LoVo (cell line): Measurements from ENCODE around the gene VSTM4.

ENCODE experiments used
- DNase-seq: peaks from one replicate; pipeline ENCODE4 v3.0.0-alpha.2; 2016; ENCODE audit warnings: low spot score

The VSTM4 gene

DNA sequence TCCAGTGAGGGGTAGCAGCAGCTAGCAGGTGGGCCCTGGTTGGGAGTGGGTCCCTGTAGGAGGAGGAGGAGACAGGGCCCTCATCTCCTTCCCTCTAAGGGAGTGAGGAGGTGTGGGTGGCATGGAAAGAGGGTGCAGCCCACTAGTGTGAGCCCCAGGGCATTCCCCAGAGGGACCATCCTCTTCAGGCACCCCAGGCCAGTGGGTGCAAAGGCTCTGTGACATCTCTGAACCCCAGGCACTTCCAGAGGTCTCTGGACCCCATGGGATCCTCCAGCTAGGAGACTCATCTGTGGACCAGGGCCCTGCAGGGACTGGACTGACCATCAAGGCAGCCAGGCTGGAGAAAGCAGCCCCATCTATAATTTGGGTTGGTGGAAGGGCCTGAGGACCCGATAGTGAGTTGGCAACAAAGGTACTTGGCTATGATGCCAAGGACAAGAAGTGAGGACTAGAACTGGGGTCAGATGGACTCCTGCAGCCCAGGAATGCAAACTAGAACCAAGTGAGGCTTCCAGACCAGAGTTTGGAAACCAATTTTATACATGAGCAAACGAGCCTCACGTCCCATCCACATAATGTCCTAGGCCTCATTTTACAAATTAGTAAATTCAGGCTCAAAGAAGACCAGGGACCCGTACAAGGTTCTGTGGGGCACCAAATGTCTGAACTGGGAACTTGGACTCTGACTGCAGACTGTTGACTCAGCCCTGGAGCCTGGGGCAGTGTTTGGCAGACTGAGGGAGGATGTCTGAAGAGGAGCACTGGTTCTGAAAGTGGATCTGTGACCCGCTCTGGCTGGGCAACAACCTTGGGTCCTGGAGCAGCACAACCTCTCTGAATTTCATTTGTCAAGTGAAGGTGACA is 1.4 kb upstream of the VSTM4 start:
- no peak for DNase-seq

- no peak for DNase-seq
Measured at GRCh38 chr10:49115796-49116508, 630 bp upstream of the VSTM4 start.

GRCh38 chr10:49114718-49115014 is 656 bp downstream of the VSTM4 start:
- no peak for DNase-seq

- no peak for DNase-seq
Measured at GRCh38 chr10:49113741-49114141, 1.6 kb downstream of the VSTM4 start.

DNA sequence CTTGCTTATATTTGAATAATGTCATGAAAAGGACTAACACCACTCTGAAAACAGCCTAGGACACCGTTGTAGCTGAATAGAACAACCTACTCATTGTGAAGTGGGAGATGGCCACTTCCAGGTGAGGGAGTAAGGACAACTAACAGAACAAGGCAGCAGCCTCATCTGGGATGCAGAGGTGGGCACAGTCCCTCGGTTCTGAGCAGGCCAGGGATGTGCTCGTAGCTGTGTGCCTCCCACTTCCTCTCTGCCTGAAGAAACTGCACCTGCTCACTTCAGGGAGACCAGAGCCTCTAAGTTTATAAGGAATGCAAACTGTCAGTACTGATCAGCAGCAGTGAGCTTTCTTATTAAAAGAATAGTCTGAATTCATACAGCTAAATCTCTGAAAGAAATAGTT is 2.5 kb downstream of the VSTM4 start:
- no peak for DNase-seq

DNA sequence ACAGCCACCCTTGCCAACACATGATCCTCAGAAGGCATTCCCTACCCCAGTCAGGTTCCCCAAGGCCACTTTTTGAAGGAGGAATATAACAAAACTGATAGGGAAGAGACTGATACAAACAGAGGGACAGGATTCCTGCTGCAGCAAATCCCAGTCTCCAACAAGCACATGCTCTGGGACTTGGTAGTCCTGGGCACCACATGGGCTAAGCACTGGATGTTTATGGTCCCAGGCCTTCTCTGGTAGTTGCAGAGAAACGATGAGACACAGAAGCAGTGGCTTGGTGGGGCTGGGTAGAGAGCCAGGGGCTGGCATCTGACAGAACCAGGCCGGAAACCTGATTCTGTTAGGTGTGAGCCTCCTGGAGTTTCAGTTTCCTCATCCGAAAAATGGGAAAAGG is 3.2 kb downstream of the VSTM4 start:
- DNase-seq = no peak

DNA sequence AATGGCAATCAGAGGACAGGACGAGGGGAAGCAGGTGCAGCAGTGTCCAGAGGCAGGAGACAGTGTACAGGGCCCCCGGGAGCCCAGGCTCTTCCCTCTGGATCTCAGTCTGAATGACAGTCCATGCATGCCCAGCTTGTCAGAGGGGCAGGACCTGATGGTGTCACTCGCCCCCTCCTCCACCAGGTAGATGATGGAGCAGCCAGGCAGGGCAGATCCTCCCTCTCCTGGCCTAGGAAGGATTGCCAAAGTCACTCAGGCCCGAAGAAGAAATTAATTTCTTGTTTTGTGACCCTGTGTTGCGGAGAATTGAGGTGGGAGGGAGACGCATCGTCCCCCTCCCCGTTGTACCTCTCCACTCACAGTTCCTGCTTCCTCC is 4.0 kb downstream of the VSTM4 start:
- DNase-seq = no peak

DNA sequence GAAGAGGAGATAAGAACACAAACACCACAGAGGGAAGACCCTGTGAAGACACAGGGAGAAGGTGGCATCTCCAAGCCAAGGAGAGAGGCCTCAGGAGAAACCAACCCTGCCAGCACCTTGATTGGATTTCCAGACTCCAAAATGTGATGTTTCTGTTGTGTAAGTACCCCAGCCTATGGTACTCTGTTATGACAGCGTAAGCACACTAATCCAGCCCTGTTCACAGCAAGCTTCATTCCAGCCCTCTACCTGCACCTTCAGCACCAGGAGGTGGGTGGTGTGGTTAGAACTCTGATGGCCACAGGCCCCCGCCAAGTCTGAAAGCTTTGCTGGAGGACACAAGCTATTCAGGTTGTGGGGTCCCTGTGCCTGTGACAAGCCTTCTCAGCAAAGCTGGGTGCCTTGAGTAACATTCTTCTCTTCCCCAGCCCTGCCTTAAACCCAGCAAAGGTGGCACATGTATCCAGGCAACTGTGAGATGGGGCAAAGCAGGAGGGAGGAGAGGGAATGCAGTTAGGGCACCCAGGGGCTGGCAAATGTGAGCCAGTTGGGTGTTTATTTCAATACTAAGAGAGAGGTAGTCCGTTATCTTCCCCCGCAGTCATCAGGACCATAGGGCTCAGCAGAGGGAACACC is 4.5 kb downstream of the VSTM4 start:
- no peak for DNase-seq

GRCh38 chr10:49109669-49110340 is 5.5 kb downstream of the VSTM4 start:
- no peak for DNase-seq

- DNase-seq = no peak
Measured at GRCh38 chr10:49108656-49109055, 6.7 kb downstream of the VSTM4 start.

DNA sequence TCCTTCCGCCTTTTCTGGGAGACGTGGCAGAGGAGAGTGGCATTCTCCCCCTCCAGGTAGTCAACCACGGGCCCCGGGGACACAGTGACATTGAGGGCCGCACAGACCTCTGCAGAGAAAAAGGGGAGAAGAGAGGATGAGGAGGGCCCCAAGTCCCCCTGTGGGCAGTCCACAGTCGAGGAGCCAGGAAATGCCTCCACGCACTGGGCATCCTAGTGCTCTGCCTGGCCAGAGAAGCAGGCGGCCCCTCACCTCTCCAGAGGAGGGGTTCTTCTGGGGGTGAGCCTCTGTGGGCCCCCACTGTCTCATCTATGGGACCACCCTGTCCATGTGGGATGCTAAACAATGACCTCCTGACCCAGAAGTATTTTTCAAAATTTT is 7.4 kb downstream of the VSTM4 start:
- no peak for DNase-seq

DNA sequence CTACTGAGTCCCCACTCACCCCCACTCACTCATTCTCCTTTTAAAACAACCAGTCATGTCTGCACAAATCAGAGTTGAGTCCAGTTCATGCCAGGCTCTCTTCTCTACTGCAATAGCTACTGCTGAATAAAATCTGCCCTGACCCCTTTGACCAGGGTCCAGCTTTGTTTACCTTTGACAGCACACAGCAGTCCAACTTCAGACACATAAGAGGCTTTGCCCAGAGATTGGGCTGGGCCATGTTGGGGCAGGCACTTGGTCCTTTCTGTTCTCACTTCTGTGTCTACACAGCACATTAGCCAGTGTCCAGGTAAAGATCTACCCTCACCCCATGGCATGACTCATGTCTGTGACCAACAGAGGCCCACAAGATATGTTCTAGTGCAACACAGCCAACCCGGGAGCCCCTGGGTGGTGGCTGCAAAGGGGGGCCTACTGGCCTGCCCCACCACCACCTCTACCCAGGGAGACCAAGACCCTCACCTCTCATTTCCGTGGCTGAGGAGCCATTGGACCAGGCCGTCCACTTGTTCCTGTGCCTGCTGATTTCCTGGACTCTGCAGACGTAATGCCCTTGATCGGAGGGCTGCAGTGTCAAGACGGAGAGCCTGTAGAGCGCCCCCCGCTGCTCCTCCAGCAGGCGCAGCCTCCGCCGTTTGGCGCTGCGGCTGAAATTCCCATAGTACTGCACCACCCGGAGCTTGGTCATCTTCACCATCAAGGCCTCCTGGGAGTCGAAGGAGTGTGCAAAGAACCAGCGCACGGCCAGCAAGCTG is 8.0 kb downstream of the VSTM4 start:
- DNase-seq = no peak

GRCh38 chr10:49106451-49106850 is 8.9 kb downstream of the VSTM4 start:
- DNase-seq = no peak

DNA sequence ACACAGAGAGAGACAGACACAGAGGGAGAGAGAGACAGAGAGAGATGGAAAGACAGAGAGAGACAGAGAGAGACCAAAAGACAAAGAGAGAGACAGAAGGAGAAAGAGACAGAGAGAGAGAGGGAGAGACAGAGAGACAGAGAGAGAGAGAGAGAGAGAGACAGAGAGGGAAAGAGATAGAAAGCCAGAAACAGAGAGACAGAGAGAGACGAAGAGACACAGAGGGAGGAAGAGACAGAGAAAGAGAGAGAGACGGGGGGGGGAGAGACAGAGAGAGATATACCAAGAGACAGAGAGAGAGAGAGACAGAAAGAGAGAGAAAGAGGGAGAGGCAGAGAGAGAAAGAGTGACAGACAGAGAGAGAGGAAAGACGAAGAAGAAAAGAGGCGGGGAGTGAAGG is 10.2 kb downstream of the VSTM4 start:
- no peak for DNase-seq

- no peak for DNase-seq
Measured at GRCh38 chr10:49104323-49104722, 11.0 kb downstream of the VSTM4 start.

DNA sequence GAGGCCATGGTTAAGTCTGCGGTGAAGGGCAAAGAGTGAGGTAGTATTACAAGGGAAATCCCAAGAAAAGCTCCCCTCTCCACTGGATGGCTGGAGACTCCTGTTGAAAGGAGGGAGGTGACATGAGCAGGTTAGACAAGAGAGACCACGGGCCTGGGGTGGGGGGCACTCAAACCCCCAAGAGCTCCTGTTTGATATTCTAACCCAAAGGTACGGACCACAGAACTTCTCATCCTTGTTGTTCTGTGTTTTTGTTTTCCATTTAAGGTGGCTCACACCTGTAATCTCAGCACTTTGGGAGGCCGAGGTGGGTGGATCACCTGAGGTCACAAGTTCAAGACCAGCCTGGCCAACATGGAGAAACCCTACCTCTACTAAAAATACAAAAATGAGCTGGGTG is 11.6 kb downstream of the VSTM4 start:
- DNase-seq = no peak

- DNase-seq = no peak
Measured at GRCh38 chr10:49099046-49099445, 16.3 kb downstream of the VSTM4 start.

GRCh38 chr10:49096890-49097445 is 18.4 kb downstream of the VSTM4 start:
- DNase-seq = no peak

GRCh38 chr10:49094646-49095045 is 20.7 kb downstream of the VSTM4 start:
- DNase-seq = no peak

GRCh38 chr10:49093922-49094321 is 21.4 kb downstream of the VSTM4 start:
- no peak for DNase-seq

GRCh38 chr10:49092477-49092876 is 22.8 kb downstream of the VSTM4 start:
- DNase-seq = no peak
